ENCODE measurements around the gene SAT2.

- TF ChIP-seq EZH2 (IDR thresholded peaks at IDR 0.05; ENCODE audit: insufficient read depth, low read length): no peak
- no peak for TF ChIP-seq CTCF (IDR thresholded peaks at IDR 0.05; ENCODE audit: insufficient read depth, low read depth, low read length)
Observed at GRCh38 chr17:7654832-7655540, 27.4 kb upstream of the SAT2 start.
